ENCODE measurements around the gene TAC4.

TAC4 gene

GRCh38 chr17:49866882-49867413 is 19.1 kb upstream of the TAC4 start:
- TF ChIP-seq, protein P1, sequence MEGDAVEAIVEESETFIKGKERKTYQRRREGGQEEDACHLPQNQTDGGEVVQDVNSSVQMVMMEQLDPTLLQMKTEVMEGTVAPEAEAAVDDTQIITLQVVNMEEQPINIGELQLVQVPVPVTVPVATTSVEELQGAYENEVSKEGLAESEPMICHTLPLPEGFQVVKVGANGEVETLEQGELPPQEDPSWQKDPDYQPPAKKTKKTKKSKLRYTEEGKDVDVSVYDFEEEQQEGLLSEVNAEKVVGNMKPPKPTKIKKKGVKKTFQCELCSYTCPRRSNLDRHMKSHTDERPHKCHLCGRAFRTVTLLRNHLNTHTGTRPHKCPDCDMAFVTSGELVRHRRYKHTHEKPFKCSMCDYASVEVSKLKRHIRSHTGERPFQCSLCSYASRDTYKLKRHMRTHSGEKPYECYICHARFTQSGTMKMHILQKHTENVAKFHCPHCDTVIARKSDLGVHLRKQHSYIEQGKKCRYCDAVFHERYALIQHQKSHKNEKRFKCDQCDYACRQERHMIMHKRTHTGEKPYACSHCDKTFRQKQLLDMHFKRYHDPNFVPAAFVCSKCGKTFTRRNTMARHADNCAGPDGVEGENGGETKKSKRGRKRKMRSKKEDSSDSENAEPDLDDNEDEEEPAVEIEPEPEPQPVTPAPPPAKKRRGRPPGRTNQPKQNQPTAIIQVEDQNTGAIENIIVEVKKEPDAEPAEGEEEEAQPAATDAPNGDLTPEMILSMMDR (conservative IDR thresholded peaks at IDR 0.05; ENCODE audit: control insufficient read depth, insufficient read depth, low read depth, low read length): no peak

DNA sequence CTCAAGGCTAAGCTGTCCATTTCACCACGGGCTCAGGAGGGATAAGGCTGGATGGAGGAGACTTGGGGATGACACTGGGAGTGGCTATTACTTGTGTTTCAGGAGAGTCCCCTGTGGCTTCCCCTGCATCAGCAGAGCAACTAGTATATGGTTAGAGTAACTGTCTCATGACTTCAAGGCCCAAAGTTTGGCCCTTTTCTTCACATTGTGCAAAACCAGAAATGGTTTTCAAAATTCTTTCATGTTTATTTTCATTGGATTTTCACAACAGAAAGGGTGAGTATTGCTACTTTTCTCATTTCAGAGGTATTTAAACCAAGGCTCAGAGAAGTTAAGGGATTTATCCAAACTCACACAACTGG is 18.1 kb upstream of the TAC4 start:
- TF ChIP-seq, protein P1 (conservative IDR thresholded peaks at IDR 0.05; ENCODE audit: control insufficient read depth, insufficient read depth, low read depth, low read length): no peak
- no peak for DNase-seq (ENCODE audit: low read depth)
- H3K4me3 ChIP-seq (ENCODE audit: control insufficient read depth, low read depth, low read length): no peak overlapping the region

More at GRCh38 chr17:49866882-49867413, 19.1 kb upstream of the TAC4 start:
- no peak overlapping the region for H3K4me3 ChIP-seq (ENCODE audit: control insufficient read depth, low read depth, low read length)
- no peak for DNase-seq (ENCODE audit: low read depth)

DNA sequence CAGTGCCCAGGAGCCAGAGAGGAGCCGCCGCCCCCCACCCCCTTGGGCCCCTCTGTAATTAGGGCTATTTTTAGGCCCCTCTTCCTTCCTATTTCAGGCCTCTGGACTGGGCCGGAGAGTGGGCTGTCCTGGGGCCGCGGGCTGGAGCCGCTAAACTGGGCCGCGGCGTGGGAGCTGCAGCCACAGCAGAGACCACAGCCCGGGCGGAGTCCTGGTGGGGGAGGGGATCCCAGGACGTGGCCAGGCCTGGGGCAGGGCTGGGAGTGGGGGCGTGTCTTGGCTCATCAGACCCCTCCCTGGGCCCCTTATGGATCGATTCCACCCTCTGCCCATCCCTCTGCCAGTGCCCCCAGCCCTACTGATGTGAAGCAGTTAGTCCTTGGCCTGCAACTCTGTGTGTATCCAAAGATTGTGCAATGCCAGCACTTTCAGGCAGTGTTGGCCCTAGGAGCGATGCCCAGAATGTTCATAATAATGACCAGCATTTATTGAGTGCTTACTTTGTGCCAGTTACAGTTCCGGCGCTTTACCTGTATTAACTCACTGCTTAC is 15.0 kb upstream of the TAC4 start:
- H3K4me3 ChIP-seq (ENCODE audit: control insufficient read depth, low read depth, low read length): no peak overlapping the region
- no peak for DNase-seq (ENCODE audit: low read depth)
- TF ChIP-seq, protein P1 (conservative IDR thresholded peaks at IDR 0.05; ENCODE audit: control insufficient read depth, insufficient read depth, low read depth, low read length): no peak

DNA sequence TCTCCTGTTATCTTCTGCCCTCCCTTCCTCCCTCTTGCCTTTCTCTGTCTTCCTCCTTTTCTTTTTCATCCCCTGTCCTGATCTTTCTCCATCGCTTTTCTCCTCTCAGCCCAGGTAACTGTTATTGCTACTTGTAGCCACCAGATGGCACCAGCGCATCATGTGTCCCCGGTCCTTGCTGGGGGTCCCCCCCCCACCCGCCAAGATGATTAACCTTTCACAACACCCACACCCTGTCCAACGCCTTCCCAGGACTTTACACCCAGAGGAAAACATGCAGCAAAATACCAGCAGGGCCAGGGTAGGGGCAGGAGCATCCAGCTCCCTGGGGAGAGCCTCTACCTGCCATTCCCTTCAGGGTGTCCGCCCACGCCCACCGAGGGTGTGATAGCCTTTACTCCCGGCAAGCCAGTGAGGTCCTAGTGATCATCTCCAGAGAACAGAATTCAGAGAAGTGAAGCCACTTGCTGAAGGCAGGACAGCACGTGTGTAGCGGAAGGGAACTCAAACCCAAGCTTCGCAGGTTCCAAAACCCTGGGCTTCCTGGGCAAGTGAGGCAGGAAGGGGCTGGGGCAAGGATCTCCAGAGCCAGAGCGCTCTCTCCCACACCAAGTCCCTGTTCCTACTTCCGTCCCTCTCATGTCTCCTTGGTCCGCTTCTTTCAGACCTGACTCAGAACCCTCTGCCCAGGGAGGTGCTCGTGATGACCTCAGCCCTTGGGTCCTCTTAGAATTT is 13.4 kb upstream of the TAC4 start:
- DNase-seq (ENCODE audit: low read depth): peak; percentile 40
- H3K4me3 ChIP-seq (ENCODE audit: control insufficient read depth, low read depth, low read length): no peak overlapping the region
- TF ChIP-seq, protein P1 (conservative IDR thresholded peaks at IDR 0.05; ENCODE audit: control insufficient read depth, insufficient read depth, low read depth, low read length): peak; percentile 87

DNA sequence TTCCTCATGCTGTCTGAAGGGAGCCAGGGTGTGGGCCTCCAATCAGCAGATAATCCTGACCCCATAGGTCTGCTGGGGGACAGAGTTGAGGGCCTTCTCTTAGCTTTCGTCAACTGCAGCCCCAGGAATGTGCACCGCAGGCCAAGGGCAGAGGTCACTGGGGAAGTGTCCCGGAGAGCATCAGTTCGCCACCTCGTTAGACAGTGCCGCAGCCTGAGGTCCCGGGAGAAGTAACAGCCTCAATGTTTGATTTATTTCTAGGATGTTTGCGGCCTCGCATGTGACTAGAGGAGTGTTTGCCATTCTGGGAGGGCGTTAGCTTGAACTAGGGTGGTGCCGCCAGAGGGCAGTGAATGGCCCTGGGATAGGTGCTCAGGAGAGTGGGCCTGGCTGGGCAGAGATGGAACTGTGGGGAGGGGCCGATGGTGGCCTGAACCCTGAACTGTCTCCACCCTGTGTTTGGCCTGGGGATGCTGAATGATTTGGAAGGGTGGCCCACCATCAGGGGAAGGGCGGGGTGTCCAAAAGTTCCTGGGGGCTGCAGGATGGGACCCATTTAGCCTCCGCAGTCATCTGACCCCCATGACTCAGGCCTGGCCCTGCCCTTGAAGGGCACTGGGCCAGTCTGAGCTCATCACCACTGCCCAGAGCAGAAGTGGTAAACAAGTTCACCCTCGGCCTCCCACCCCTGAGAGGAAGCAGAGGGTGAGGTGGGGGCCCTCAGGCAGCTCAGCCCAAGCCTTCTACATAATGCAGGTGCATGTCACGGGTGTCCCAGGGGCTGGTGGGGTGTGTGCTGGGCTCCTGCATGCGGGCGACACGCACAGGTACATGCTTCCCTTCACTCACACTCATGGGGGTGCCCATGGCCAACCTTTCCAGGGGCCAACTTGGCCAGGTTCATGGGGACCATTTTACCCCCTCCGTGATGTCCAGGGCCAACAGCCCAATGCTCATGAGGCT is 12.4 kb upstream of the TAC4 start:
- peak; percentile 10 for DNase-seq (ENCODE audit: low read depth)
- TF ChIP-seq, protein P1 (conservative IDR thresholded peaks at IDR 0.05; ENCODE audit: control insufficient read depth, insufficient read depth, low read depth, low read length): no peak
- H3K4me3 ChIP-seq (ENCODE audit: control insufficient read depth, low read depth, low read length): no peak overlapping the region

GRCh38 chr17:49858796-49859195 is 10.9 kb upstream of the TAC4 start:
- H3K4me3 ChIP-seq (ENCODE audit: control insufficient read depth, low read depth, low read length): no peak overlapping the region
- TF ChIP-seq, protein P1 (conservative IDR thresholded peaks at IDR 0.05; ENCODE audit: control insufficient read depth, insufficient read depth, low read depth, low read length): no peak

More at GRCh38 chr17:49858796-49859195, 10.9 kb upstream of the TAC4 start:
- DNase-seq (ENCODE audit: low read depth): no peak
